DMS79 (cell line): Measurements from ENCODE around the gene CTNNB1.

Experiments
- DNase-seq: peaks from one replicate; lab custom pipeline; 2025; lab: John Stamatoyannopoulos, UW

CTNNB1 gene

GRCh38 chr3:41193794-41194539 lies 5.3 kb upstream of the CTNNB1 start:
- DNase-seq, result no peak

GRCh38 chr3:41194701-41195100 lies 4.6 kb upstream of the CTNNB1 start:
- DNase-seq, result no peak

- DNase-seq, result no peak
Observed at GRCh38 chr3:41195946-41196345, 3.4 kb upstream of the CTNNB1 start.

- no peak for DNase-seq
Observed at GRCh38 chr3:41196499-41197410, 2.5 kb upstream of the CTNNB1 start.

- DNase-seq, result no peak
Observed at GRCh38 chr3:41198046-41198445, 1.3 kb upstream of the CTNNB1 start.

- no peak for DNase-seq
Observed at GRCh38 chr3:41198526-41198925, 779 bp upstream of the CTNNB1 start.

GRCh38 chr3:41199866-41200668 lies 762 bp downstream of the CTNNB1 start:
- DNase-seq, result no peak

GRCh38 chr3:41200669-41201021 lies 1.3 kb downstream of the CTNNB1 start:
- DNase-seq, result no peak

- DNase-seq, result no peak
Observed at GRCh38 chr3:41202075-41202833, 2.9 kb downstream of the CTNNB1 start.

GRCh38 chr3:41202834-41203345 lies 3.6 kb downstream of the CTNNB1 start:
- DNase-seq, result no peak

- no peak for DNase-seq
Observed at GRCh38 chr3:41204369-41204768, 5.1 kb downstream of the CTNNB1 start.

GRCh38 chr3:41205591-41205990 lies 6.3 kb downstream of the CTNNB1 start:
- DNase-seq, result no peak

GRCh38 chr3:41207355-41207754 lies 8.1 kb downstream of the CTNNB1 start:
- DNase-seq, result no peak

- DNase-seq, result no peak
Observed at GRCh38 chr3:41208507-41209220, 9.4 kb downstream of the CTNNB1 start.

- DNase-seq, result no peak
Observed at GRCh38 chr3:41209646-41210045, 10.3 kb downstream of the CTNNB1 start.

- no peak for DNase-seq
Observed at GRCh38 chr3:41210966-41211365, 11.7 kb downstream of the CTNNB1 start.

GRCh38 chr3:41212088-41212487 lies 12.8 kb downstream of the CTNNB1 start:
- DNase-seq, result no peak

GRCh38 chr3:41213588-41213987 lies 14.3 kb downstream of the CTNNB1 start:
- DNase-seq, result no peak

- no peak for DNase-seq
Observed at GRCh38 chr3:41216422-41216821, 17.1 kb downstream of the CTNNB1 start.

- no peak for DNase-seq
Observed at GRCh38 chr3:41216993-41217392, 17.7 kb downstream of the CTNNB1 start.

- DNase-seq, result no peak
Observed at GRCh38 chr3:41219424-41219823, 20.1 kb downstream of the CTNNB1 start.
